SK-N-SH (cell line): ENCODE measurements around the gene RHOXF2B. TPM values are rescaled to one million over a fixed set of nuclear protein-coding genes. Genes with fewer than 3 reads are reported as not detected.

Experiments used
- CTCF ChIA-PET: fragments of 300-600, 350-600 bp; formaldehyde crosslinking; extraction: SDS; loops from one replicate; lab custom pipeline; 2021; lab: Yijun Ruan, JAX
- POLR2A ChIA-PET: fragments of 350-600 bp; sonication (Branson Sonifier 250); formaldehyde crosslinking; extraction: SDS; loops from one replicate; lab custom pipeline; 2020; ENCODE audit warnings: antibody characterized with exemption, inconsistent platforms; lab: Yijun Ruan, JAX
- DNase-seq: peaks from one replicate; pipeline ENCODE4 v3.0.0; 2012
- H2AFZ ChIP-seq: fragments of 200-600 bp; sonication (generic); 2 replicates; pipeline ENCODE4 v1.8.1; 2016; ENCODE audit warnings: antibody characterized with exemption, mild to moderate bottlenecking, low read depth
- H3F3A ChIP-seq: fragments of 200-600 bp; sonication (generic); replicated peaks from 2 replicates; pipeline ENCODE3; 2016; ENCODE audit warnings: antibody characterized with exemption, mild to moderate bottlenecking; ENCODE audit not compliant: insufficient read depth
- H3K27ac ChIP-seq, 2 experiments: fragments of 200-500 bp in 1 of 2; fragments of 200-600 bp in 1 of 2; sonication (Bioruptor generic) in 1 of 2; sonication (generic), shearing (Covaris generic) in 1 of 2; 2 replicates each; pipeline versions ENCODE4 v1.5.1 to v1.6.1; 2014 to 2016; ENCODE audit warnings: low read depth in 2 of 2, inconsistent platforms in 1 of 2, low read length in 1 of 2, mild to moderate bottlenecking in 1 of 2, mixed read lengths in 1 of 2
- H3K27me3 ChIP-seq: fragments of 200-600 bp; sonication (generic), shearing (Covaris generic); 2 replicates; pipeline ENCODE4 v1.6.1; 2016; ENCODE audit warnings: mixed run types; ENCODE audit not compliant: insufficient read depth
- H3K36me3 ChIP-seq, 2 experiments: fragments of 200-500 bp in 1 of 2; fragments of 200-600 bp in 1 of 2; sonication (Bioruptor generic) in 1 of 2; sonication (generic) in 1 of 2; replicated peaks in 1 of 2; 2 replicates each; pipeline versions ENCODE3 to v1.5.1; 2014 to 2016; ENCODE audit warnings: low read length in 1 of 2, mild to moderate bottlenecking in 1 of 2; ENCODE audit not compliant: insufficient read depth in 2 of 2, control insufficient read depth in 1 of 2
- H3K4me1 ChIP-seq, 2 experiments: fragments of 200-500 bp in 1 of 2; fragments of 200-600 bp in 1 of 2; sonication (Bioruptor generic) in 1 of 2; sonication (generic), shearing (Covaris generic) in 1 of 2; 2 replicates each; pipeline versions ENCODE4 v1.5.1 to v1.6.1; 2014 to 2016; ENCODE audit warnings: low read depth in 1 of 2, low read length in 1 of 2, mixed run types in 1 of 2; ENCODE audit not compliant: insufficient read depth in 2 of 2, control insufficient read depth in 1 of 2
- H3K4me2 ChIP-seq: fragments of 200-600 bp; sonication (generic), shearing (Covaris generic); 2 replicates; pipeline ENCODE4 v1.6.1; 2017; ENCODE audit warnings: mixed run types
- H3K4me3 ChIP-seq, 2 experiments: fragments of 200-500 bp in 1 of 2; fragments of 200-600 bp in 1 of 2; sonication (Bioruptor generic) in 1 of 2; sonication (generic), shearing (Covaris generic) in 1 of 2; 2 replicates each; pipeline versions ENCODE4 v1.5.1 to v1.8.1; 2014 to 2016; ENCODE audit warnings: low read depth in 2 of 2, inconsistent platforms in 1 of 2, low read length in 1 of 2, mild to moderate bottlenecking in 1 of 2, mixed read lengths in 1 of 2, moderate library complexity in 1 of 2
- H3K79me2 ChIP-seq: fragments of 200-600 bp; sonication (generic); 2 replicates; pipeline ENCODE4 v1.8.1; 2017; ENCODE audit warnings: mild to moderate bottlenecking; ENCODE audit not compliant: insufficient read depth
- H3K9ac ChIP-seq: fragments of 200-600 bp; sonication (generic); 2 replicates; pipeline ENCODE4 v1.6.1; 2017; ENCODE audit warnings: mixed run types
- H3K9me2 ChIP-seq: fragments of 200-600 bp; sonication (generic); 2 replicates; pipeline ENCODE4 v1.6.1; 2017; ENCODE audit warnings: mixed run types
- H3K9me3 ChIP-seq: fragments of 200-600 bp; sonication (generic); 2 replicates; pipeline ENCODE4 v1.6.1; 2017; ENCODE audit warnings: mixed run types, mild to moderate bottlenecking, moderate library complexity
- H4K20me1 ChIP-seq: fragments of 200-600 bp; sonication (generic); 2 replicates; pipeline ENCODE4 v1.6.1; 2017; ENCODE audit warnings: mild to moderate bottlenecking, mixed run types; ENCODE audit not compliant: insufficient read depth
- CHD2 ChIP-seq: fragments of 150-350 bp; IDR thresholded peaks from 2 replicates; pipeline ENCODE4 v1.6.1; 2018; ENCODE audit warnings: low read length; ENCODE audit not compliant: partially characterized antibody
- EP300 ChIP-seq, 2 experiments: IDR thresholded peaks; 2 replicates each; pipeline versions ENCODE4 v1.4.0 to v1.6.1; 2012; ENCODE audit warnings: borderline replicate concordance in 1 of 2, low read depth in 1 of 2, low read length in 1 of 2
- GABPA ChIP-seq: IDR thresholded peaks from 2 replicates; pipeline ENCODE4 v1.4.0; 2012; ENCODE audit warnings: low read depth, mild to moderate bottlenecking
- RFX5 ChIP-seq: IDR thresholded peaks from 2 replicates; pipeline ENCODE4 v1.6.1; 2012; ENCODE audit warnings: mild to moderate bottlenecking, improper control_type of control experiment, low read length
- USF2 ChIP-seq: fragments of 150-350 bp; IDR thresholded peaks from 2 replicates; pipeline ENCODE4 v1.6.1; 2017; ENCODE audit warnings: antibody characterized with exemption, low read length, low read depth, borderline replicate concordance
- WGBS: methylation state at CpG from one replicate; pipeline ENCODE4 v1.1.6; 2017; ENCODE audit warnings: low lambda C conversion rate; 5-methylcytosine and 5-hydroxymethylcytosine counted together
- polyA plus RNA-seq, 3 experiments: library from polyadenylated mRNA; depleted of rRNA; stranded (reverse); fragments of >200 nt; gene quantifications; 2 replicates each; pipeline ENCODE4 v1.2.3, GENCODE V29; 2012

Gene RHOXF2B
- polyA plus RNA-seq, 1 of the 3 experiments (the other 2 are of a cell fraction) = not detected

- Histone ChIP-seq H3K9ac (no peak overlapping the region), H3K27ac (no peak overlapping the region), H3K4me1 (no peaks in the 10 kb centered on the region), H3F3A (no peaks in the 10 kb centered on the region), H3K4me2 (no peak overlapping the region), H3K27me3 (peaks cover 6% of the 10 kb centered on the region; the same call in 1 of the 2 replicates)
- POLR2A ChIA-PET = no interaction called here
- no peak for DNase-seq
- TF ChIP-seq USF2 = no peak
- TF ChIP-seq EP300 (IDR thresholded peaks at IDR 0.05; ENCODE audit: borderline replicate concordance in 1 of 2, low read depth in 1 of 2, low read length in 1 of 2) = no peak
- TF ChIP-seq GABPA = no peak
- TF ChIP-seq, all 33 proteins: peak for 0
- Histone ChIP-seq H3K36me3 (no peaks in the 10 kb centered on the region), H4K20me1 (no peaks in the 10 kb centered on the region), H3K4me3 (no peak overlapping the region), H2AFZ (no peak overlapping the region), H3K79me2 (no peaks in the 10 kb centered on the region), H3K9me2 (no peaks in the 10 kb centered on the region), H3K9me3 (no peaks in the 10 kb centered on the region)
- WGBS = 73% methylated on average over 12 of the region's 12 CpGs
- CTCF ChIA-PET = no interaction called here
Observed at GRCh38 chrX:120120223-120120622, 42.7 kb upstream of the RHOXF2B start.

GRCh38 chrX:120115438-120115963, 38.0 kb upstream of the RHOXF2B start, which contains the start of gene RHOXF1:
Gene RHOXF1, minus strand, starts transcription at chrX:120115913. Its CDS starts 51 bp downstream, at chrX:120115862.
- Histone ChIP-seq H3K9me3 (no peaks in the 10 kb centered on the region), H3K79me2 (no peaks in the 10 kb centered on the region), H3K4me1 (no peaks in the 10 kb centered on the region), H3F3A (no peaks in the 10 kb centered on the region), H3K9me2 (no peaks in the 10 kb centered on the region), H3K4me2 (no peak within 1 kb of the TSS), H3K27me3 (peaks cover 6% of the 10 kb centered on the region; the same call in 1 of the 2 replicates), H4K20me1 (no peaks in the 10 kb centered on the region), H3K27ac (no peak within 1 kb of the TSS), H3K36me3 (no peaks in the 10 kb centered on the region), H3K9ac (no peak within 1 kb of the TSS), H3K4me3 (no peak within 1 kb of the TSS), H2AFZ (no peak within 1 kb of the TSS)
- DNase-seq = no peak
- 84% methylated on average over 21 of the region's 35 CpGs for WGBS
- ChIA-PET POLR2A (no interaction called here), CTCF (interaction anchor here (1.8 kb wide), 1 partner anchor 98 kb away, joined by 6 read pairs; no protein-coding TSS in a partner anchor)
- no peak for TF ChIP-seq RFX5

- H3K27me3 ChIP-seq = no peaks in the 10 kb centered on the region; the same call in 1 of the 2 replicates
- no peaks in the 10 kb centered on the region for H3K9me2 ChIP-seq
- H3F3A ChIP-seq = no peaks in the 10 kb centered on the region
- H3K27ac ChIP-seq = no peak overlapping the region
- POLR2A ChIA-PET = no interaction called here
- CTCF ChIA-PET = no interaction called here
- H4K20me1 ChIP-seq = no peaks in the 10 kb centered on the region
- H3K9me3 ChIP-seq = no peaks in the 10 kb centered on the region
- no peak overlapping the region for H3K4me3 ChIP-seq
- TF ChIP-seq USF2 (no peak), CHD2 (no peak)
- no peaks in the 10 kb centered on the region for H3K4me1 ChIP-seq
- H3K4me2 ChIP-seq = no peak overlapping the region
- DNase-seq = no peak
- no peak overlapping the region for H2AFZ ChIP-seq
- H3K9ac ChIP-seq = no peak overlapping the region
- H3K36me3 ChIP-seq = no peaks in the 10 kb centered on the region
- no peaks in the 10 kb centered on the region for H3K79me2 ChIP-seq
Observed at GRCh38 chrX:120111611-120112010, 34.1 kb upstream of the RHOXF2B start.
